ENCODE measurements around the gene HGD.
"Not testable (repeated sequence)": the region's sequence is repeated elsewhere in the genome, so short reads cannot be mapped to it uniquely, and the experiment has no call there.

HGD gene, protein sequence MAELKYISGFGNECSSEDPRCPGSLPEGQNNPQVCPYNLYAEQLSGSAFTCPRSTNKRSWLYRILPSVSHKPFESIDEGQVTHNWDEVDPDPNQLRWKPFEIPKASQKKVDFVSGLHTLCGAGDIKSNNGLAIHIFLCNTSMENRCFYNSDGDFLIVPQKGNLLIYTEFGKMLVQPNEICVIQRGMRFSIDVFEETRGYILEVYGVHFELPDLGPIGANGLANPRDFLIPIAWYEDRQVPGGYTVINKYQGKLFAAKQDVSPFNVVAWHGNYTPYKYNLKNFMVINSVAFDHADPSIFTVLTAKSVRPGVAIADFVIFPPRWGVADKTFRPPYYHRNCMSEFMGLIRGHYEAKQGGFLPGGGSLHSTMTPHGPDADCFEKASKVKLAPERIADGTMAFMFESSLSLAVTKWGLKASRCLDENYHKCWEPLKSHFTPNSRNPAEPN

DNA sequence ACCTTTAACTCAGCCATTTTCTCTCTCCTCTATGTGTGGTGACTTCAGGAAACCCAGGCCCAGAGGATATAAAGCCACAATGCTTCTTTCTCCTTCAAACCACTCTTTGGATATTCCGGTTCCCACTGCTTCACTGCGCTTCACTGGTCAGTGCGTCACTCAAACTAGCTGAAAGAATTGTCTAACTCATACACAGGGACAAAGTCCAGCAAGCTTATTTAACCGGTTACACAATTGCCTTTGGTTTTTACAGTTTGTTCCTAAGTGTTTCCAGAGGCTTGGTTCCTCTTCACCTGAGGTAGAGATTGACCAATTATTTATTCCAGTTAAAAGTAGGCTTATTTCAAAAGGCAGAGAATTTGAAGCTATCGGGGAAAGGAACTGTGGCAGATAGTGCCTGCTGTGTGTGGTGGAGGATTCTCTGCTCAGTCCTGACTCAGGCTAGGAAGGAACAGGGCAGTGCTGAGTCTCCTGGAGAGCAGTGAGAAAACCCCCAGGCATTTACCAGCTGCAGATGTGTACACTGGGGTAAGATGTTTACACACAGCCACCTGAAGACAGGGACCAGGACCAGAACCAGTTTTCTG, at the start of gene HGD:
TSS of gene HGD (minus strand) at position 145 of the 587 bp plus-strand sequence. CDS start at position 17, 128 bp downstream.
- DNase-seq: no peak

DNA sequence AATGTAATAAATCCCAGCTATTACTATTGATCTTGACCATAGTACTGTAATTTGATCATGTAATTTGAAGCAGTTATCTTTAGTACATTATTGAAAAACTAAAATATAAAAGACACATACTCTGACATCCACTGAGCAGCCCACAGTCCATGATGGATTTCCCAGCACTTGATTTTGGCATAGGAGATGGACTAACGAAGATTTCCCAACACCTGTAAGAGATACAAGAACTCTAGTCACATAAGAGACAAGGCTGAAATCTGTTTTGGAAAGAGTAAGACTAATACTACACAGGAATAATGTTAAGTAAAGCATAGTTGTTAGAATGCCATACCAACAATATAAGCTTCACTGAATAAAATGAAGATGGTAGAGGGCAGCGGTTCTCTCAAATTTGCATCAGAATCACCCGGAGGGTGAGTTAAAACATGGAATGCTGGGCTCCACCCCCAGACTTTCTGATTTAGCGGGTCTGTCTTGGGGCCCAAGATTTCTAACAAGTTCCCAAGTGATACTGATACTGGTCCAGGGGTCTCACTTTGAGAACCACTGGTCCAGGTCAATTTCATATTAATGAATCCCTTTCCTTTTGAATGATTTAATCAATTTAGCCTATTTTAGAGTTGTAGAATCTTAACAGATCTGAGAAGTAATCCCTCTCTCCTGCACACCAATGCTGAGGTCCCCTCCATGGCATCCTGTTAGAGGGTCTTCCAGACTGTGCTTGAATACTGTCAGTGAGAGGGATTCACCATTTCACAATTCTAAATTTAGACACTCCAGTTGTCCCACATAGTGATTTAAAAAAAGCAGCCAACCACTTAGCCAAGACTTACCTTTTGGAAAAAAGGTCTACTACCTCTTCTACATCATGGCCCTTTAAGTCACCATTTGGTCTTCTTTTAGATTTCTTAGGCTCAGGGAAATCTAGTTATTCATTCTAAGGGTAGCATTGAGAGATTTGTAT, 48.8 kb upstream of the HGD start:
- DNase-seq: no peak

DNA sequence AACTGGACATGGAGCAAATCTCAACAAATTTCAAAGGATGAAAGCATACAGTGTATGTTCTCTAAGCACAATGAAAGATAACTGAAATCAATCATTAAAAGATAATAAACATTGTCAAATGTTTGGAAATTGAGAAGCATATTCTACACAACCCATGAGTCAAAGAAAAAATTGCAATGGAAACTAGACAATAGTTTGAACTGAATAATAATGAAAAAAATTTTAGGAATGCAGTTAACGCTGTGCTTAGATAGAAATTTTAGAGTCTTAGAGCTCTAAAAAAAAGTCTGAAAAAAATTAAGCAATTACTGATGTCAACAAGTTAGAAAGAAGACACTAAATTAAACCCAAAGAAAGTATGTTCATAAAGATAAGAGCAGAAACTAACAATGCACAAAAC, 44.8 kb upstream of the HGD start:
- DNase-seq: no peak

DNA sequence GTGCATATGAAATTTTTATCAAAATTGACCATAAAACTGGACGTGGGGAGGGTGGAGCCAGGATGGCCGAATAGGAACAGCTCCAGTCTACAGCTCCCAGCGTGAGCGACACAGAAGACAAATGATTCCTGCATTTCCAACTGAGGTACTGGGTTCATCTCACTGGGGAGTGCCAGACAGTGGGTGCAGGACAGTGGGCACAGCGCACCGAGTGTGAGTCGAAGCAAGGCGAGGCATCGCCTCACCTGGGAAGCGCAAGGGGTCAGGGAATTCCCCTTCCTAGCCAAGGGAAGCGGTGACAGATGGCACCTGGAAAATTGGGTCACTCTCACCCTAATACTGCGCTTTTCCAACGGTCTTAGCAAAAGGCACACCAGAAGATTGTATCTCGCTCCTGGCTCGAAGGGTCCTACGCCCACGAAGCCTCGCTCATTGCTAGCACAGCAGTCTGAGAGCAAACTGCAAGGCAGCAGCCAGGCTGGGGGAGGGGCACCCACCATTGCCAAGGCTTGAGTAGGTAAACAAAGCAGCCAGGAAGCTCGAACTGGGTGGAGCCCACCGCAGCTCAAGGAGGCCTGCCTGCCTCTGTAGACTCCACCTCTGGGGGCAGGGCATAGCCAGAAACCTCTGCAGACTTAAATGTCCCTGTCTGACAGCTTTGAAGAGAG, 37.3 kb upstream of the HGD start:
- DNase-seq: not testable (repeated sequence)

DNA sequence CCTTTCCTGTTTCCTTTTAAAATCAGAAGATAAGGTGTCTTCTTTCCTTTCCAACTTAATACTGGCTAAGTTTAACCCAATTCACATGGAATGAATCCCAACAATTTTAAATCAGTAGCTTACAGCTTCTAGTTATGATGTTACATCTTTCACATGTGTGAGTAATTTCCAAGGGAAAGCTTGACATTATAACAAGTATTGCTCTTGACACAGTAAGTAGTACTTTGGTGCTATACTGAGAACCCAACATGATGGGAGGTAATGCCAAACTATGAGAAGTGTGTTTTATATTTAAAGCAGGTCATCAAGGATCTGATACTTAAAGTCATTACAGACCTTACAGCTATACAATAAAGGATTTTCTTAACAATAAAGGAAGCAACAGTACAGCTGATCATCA, 31.2 kb upstream of the HGD start:
- no peak for DNase-seq

DNA sequence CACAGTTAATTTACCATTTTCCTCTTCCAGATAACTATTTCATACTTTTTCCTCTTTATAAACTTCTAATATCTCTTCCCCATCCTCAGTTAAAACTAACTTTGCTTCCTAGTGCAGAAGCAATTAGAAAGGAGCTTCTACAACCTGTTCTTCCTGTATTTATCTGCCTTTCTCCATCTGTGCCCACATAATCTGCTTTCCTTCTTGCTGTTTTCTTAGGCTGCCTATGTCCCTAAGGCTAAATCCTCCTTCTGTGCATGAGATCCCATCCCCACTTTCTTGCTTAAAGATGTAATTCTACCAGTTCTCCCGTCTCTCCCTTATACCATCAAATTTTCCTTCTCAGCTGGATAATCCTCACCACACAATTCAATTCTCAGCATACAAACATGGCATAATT, 28.3 kb upstream of the HGD start:
- no peak for DNase-seq

DNA sequence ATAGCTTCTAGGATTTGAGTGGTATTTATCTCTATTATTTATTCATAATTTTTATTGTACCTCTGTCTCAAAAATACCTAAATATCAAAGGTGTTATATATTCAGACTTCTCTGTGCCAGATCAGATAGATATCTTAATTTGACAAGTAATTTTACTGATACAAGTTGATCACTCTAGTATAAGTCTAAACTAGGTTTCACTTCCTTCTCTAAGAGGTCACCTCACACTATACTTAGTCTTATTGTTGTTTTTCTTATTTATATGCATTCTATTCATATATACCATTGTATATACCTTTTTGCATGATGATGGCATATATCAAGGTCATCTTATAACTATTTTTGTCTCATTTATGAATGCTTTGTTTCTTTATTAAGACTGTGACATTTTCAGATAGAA, 26.4 kb upstream of the HGD start:
- DNase-seq: no peak

DNA sequence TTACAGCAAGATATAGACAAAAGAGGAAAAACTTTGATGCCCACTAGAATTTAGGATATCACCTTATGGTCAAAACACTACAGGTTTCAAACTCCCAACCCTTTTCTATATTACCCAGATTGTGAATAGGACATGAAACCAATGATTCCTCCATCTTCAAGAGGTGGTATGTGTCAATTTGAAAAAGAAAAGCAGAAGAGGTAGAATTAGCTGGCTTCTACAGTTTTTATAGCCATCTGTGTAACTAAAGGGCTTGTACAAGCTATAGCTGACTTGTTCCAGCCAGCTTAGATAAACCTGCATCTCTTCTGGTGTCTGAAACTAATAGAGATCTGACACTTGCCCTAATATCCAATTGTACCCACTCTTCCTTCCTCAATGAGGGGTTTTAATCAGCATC, 24.9 kb upstream of the HGD start:
- no peak for DNase-seq

DNA sequence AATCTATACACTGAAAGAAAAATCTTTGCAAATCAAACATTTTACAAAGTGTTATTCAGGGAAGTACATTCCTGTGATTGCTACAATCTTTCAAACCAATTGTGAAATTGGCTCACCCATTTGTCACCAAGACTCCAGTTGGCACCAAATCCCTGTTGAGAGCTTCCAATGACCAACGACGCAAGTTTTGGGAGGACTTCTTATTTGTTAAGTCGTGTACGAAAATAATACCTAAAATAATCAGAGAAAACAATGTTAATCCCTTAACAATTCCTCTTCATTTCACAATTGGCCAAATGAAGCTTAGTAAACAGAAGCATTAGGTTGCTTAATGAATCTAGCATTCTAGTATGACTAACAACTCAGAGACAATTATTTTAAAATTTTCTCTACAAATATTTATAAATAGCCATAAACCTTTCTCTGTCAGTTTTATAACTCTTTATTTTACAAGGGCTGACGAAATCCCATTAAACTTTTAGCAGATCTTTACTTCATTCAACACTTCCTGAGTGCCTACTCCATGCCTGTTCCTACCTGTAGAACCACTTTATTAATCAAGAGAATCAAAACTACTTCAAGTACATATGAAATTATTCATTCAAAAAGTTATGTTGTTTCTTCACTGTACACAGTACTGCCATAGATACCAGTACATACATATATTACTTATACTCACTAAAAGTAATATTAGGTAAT, 24.0 kb upstream of the HGD start:
- DNase-seq: no peak

DNA sequence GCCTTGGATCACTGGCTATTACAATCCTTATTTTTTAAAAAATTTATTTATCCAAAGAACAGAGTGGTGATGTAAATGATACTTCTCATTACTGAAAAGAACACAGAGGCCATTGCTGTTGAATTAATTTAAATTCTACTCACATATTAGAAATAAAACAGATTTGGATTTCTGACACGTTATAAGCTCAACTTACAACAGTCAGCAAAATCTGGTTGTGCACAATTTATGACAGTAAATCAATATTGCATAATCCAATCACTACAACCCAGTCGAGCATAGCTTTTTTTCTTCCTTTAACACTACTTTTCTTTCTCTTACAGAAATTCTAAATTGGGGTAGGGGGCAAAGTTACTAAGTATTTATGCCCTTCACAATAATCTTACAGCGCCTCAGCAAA, 17.3 kb upstream of the HGD start:
- DNase-seq: no peak

DNA sequence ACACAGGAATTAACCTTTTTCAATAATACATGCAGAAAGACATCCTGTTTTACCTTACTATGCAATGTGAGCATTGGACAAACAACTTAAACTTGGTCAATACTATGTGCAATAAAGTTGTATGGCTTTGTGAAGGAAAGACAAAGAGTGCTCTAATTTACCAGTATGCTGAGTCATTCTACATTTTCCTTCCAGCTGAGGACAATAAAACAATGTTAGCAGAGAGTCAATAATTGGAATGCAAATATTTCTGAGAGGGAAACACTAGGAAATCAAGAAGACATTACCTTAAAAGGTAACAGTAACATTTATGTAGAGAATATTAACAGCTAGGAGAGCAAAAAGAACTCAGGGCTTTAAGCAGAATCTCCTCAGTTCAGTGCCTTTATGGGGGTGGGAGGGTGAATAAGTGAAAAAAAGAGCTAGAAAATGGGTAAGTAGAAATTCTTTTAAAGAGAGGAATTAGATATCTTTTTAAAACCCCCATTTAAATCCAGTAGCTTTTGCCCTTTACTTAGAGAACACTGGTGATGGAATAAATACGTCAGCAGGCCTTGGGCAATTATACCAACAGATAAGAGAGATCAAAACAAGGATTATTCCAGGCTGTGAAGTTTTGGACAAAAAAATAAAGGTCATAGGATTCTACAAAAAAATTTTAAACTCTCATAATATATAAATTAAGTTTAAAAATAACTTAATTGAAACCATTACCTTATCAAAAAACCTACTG, 11.6 kb upstream of the HGD start:
- DNase-seq: peak; percentile 47

DNA sequence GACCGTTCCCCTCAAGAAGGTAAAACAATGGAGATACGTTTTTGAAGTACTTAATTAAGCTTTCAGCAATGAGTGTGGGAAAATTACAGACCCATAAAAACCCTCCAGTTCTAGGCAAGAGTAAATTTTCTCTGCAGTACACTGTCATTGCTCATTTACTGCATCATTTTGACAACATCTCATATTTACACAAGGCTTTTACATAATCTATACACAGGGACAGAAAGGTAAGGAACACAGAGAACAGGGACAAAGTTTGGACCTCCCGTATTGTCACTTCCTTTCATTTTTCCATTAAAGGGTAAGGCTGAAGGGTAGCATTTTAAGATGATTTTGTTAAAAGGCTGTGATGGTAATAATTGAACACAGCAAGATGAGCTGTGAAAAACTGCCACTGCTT, 7.4 kb upstream of the HGD start:
- peak; percentile 51 for DNase-seq

DNA sequence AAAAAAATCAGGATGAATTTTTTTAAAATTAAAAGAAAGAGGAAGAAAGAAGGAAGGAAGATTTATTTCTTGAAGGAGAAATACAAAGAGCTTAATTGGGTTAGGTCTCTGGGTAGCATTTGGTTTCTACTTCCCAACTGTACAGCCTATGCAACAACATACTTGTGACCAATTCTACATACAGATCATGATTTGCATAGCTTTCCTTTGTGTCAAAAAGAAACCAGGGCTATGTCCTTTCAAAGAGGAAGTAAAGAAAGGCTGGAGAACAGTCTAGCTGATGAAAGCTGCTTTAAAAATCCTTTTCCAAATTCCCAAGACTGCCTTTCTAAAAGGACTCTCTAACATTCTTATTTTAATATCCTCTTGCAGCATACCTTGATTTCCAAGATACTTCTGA, 6.1 kb upstream of the HGD start:
- no peak for DNase-seq

DNA sequence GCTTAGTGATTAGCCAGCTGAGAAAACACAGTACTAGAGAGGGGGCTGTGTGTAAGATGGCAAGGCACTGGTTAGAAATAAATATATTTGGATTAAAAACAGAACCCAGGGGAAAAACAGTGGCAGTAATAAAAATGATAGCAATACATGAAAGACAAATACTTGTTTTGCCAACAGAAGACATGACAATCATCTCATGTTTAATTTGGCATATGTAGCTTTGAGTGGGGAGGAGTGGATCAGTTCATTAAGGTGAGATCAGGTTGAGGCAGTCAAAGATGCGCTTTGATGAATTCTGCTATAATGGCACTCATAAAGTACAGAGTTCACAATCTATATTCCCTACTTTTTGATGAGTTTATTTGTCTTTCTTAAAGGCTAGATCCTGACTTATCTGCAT, 3.4 kb upstream of the HGD start:
- no peak for DNase-seq

DNA sequence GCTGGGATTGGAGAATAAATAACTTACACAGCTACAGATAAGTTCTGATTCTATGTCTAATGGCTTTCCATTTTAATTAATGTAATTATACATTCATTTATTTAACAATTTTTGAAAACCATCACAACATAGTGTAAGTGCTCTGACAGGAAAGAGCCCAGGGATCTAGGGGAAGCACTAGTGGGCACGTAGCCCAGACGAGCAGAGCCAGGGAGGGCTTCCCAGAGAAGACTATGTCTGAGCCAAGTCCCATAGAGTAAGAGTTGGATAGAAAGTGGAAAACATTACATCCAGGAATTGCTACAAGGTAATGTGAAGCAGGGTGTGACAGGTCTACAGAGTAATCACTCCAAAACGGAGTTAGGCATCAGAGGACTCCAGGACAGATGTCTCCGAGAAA, 2.9 kb upstream of the HGD start:
- DNase-seq: no peak

DNA sequence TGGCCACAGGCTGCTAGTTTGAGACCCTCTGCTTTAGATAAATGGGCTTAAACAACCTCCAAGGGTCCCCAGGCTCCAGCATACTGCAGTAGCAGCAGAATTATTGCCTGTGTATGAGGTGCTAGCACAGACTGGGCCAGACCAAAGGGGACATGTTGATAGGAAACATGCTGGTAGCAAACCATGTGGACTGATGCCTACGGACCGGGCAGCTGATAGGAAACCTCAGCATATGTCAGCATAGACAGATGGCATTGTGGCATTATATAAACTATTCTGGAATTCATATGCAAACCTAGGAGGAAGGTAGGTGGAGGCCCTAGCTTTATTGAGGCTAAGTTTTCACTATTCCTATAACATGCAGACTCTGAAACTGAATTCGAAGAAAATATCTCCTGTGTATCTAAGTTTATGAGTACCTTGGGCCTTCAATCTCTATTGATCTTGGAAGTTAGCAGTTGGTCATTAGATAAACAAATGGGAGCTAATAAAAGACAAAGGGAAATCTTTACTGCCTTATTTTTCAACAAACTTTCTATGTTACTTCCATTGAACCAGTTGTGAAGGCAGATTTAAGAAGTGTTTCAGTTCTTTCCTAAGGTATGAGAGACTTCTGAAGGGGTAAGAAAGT, 1.7 kb upstream of the HGD start:
- no peak for DNase-seq

DNA sequence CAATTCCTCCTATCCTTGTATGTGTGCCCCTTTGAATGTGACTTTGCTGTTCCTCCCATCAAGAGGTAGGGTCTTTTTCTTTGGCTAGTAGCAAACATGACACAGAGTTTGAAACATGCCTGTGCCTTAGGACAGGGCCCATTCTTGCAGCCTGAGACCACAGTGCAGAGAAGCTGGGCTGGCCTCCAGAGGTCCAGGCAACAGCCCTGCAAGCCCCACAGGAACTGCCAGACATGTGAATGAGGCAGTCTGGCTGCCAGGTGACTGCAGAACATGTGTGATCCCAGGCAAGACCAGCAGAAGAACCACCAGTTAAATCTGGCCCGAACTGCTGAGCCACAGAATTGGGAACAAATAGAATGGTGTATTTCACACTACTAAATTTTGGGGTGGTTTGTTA, 1.2 kb upstream of the HGD start:
- no peak for DNase-seq

DNA sequence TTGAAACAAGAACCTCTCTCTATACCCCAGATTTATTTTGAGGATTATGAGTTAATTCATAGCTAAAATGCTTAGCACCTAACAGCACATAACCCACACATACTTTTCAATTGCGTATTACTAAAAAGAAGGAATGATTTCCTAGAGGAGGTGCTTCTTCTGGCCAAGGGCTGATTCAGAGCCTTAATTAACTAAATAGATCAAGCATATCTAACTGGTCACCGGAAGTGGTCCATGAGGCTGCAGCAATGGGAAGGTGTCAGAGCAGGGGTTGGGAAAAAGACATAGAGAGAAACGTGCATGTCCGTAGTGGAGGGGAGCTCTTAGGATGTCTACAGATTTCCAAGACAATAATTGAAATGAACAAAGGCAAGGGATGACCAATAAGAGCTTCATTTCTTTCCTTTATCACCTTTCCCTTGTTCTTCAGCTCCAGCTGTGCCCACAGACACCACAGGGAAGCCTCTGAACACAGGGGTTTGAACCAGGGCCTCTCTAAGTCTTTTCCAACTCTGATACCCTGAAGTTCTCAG, 467 bp downstream of the HGD start:
- no peak for DNase-seq

DNA sequence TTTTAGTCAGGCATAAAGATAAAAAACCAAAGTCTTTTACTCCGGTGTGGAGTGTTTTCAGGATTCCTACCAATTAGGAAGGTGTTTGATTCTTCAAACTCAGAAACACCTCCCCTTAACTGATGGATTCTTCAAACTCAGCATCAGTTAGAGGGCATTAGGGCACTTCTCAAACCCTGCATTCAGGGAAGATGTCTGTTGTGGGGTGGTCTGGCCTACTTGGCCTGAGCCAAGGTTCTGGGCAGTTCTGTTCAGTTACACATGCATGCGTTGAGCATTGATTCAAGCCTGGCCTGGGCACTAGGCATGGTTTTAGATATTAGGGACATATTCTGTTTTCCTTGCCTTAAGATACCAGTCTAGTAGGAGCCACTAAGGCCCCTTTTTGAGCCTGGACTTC, 1.0 kb downstream of the HGD start:
- no peak for DNase-seq

DNA sequence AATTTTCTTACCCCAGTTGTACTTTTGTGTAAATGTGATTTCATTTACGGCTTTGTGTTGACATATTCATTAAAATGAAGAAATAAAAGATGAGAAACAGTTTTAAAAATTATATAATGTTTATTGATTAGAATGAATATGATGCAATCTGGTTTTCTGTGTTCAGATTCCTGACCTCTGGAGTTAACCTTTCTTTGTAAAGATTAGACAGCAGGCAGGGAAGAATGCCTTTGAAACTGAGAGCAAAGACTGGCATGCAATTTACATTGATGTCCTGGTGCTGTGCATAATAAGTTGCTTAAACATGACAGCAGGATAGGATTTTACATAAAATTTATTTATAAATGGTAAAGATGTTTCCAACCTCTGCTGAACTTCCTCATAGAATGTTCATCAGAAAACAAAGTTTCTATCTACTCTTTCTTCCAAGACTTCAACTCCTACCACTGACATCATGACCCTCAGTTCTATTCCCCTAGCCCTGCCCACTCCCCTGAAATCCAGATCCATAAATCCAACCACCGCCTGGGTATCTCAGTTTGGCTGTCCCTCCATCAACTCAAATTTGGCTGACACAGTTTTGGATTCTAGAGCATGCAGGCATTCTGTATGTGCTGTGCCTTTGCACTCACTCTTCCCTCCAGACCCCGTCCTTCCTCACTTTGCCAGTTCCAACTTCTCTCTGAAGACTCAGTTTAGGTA, 1.7 kb downstream of the HGD start:
- DNase-seq: no peak
